Measurements from ENCODE around the gene DNMT1.

- TF ChIP-seq CTCF (IDR thresholded peaks at IDR 0.05) (no peak), POLR2AphosphoS5 (IDR thresholded peaks at IDR 0.05; ENCODE audit: low read depth, low read length) (no peak), SIN3A (IDR thresholded peaks at IDR 0.05; ENCODE audit: borderline replicate concordance, insufficient read depth, low read depth, low read length) (no peak), TCF7L2 (IDR thresholded peaks at IDR 0.05; ENCODE audit: low read depth, low read length) (no peak), REST (IDR thresholded peaks at IDR 0.05; ENCODE audit: insufficient read depth in 1 of 2, low read depth in 2 of 2, low read length in 1 of 2) (no peak)
Measured at GRCh38 chr19:10224337-10224736, 29.6 kb upstream of the DNMT1 start.
